HepG2 (cell line): Measurements from ENCODE around the gene ZNF500. TPM values are rescaled to one million over a fixed set of nuclear protein-coding genes. Genes with fewer than 3 reads are reported as not detected.
A peak's percentile ranks its signal among the peaks of the same experiment; 100 is the strongest.

ENCODE experiments used
- MAFK ChIP-seq, 2 experiments: IDR thresholded peaks in 1 of 2; conservative IDR thresholded peaks in 1 of 2; 2 replicates each; pipeline ENCODE4 v1.6.1; 2011; ENCODE audit warnings: improper control_type of control experiment in 2 of 2, low read length in 2 of 2
- MIER2 ChIP-seq: IDR thresholded peaks from 2 replicates; pipeline ENCODE4 v1.6.1; 2016; ENCODE audit warnings: missing biosample characterization, missing genetic modification reagents
- MTA3 ChIP-seq: sonication (generic); formaldehyde crosslinking; IDR thresholded peaks from 2 replicates; pipeline ENCODE4 v1.4.0; 2020; ENCODE audit warnings: missing genetic modification reagents
- MTF2 ChIP-seq: sonication (generic); formaldehyde crosslinking; IDR thresholded peaks from 2 replicates; pipeline ENCODE4 v1.5.0; 2020; ENCODE audit warnings: missing genetic modification reagents, borderline replicate concordance
- REL ChIP-seq: sonication (generic); formaldehyde crosslinking; conservative IDR thresholded peaks from 2 replicates; pipeline ENCODE4 v1.8.0; 2022; ENCODE audit warnings: mild to moderate bottlenecking, missing genetic modification reagents, moderate library complexity
- RFX1 ChIP-seq: fragments of 450-650 bp; IDR thresholded peaks from 2 replicates; pipeline ENCODE4 v1.6.1; 2017
- RORA ChIP-seq: sonication (generic); formaldehyde crosslinking; IDR thresholded peaks from 2 replicates; pipeline ENCODE4 v1.5.0; 2020; ENCODE audit warnings: mild to moderate bottlenecking, missing genetic modification reagents, moderate library complexity
- TFDP1 ChIP-seq: IDR thresholded peaks from 2 replicates; pipeline ENCODE4 v1.6.1; 2016; ENCODE audit warnings: missing compliant biosample characterization, missing genetic modification reagents, borderline replicate concordance
- TMF1 ChIP-seq: sonication (generic); formaldehyde crosslinking; IDR thresholded peaks from 2 replicates; pipeline ENCODE4 v1.8.1; 2022; ENCODE audit warnings: low read depth, missing genetic modification reagents
- ZBTB40 ChIP-seq, 2 experiments: fragments of 450-650 bp in 1 of 2; sonication (generic) in 1 of 2; formaldehyde crosslinking in 1 of 2; IDR thresholded peaks; 2 replicates each; pipeline versions ENCODE4 v1.6.1 to v1.8.0; 2016 to 2022; ENCODE audit warnings: antibody characterized with exemption in 1 of 2, mild to moderate bottlenecking in 1 of 2, missing genetic modification reagents in 1 of 2
- ZNF101 ChIP-seq: sonication (generic); formaldehyde crosslinking; IDR thresholded peaks from 2 replicates; pipeline ENCODE4 v1.4.0; 2020; ENCODE audit warnings: mild to moderate bottlenecking, low read depth, missing genetic modification reagents, borderline replicate concordance
- ZNF17 ChIP-seq: sonication (generic); formaldehyde crosslinking; IDR thresholded peaks from 2 replicates; pipeline ENCODE4 v1.5.0; 2020; ENCODE audit warnings: mild to moderate bottlenecking, missing genetic modification reagents
- ZNF205 ChIP-seq: IDR thresholded peaks from 2 replicates; pipeline ENCODE4 v1.6.1; 2018; ENCODE audit warnings: missing biosample characterization, missing genetic modification reagents
- ZNF274 ChIP-seq: sonication (generic); formaldehyde crosslinking; IDR thresholded peaks from 2 replicates; pipeline ENCODE4 v1.5.1; 2020; ENCODE audit warnings: mild to moderate bottlenecking, missing genetic modification reagents
- ZNF3 ChIP-seq: IDR thresholded peaks from 2 replicates; pipeline ENCODE4 v1.7.0; 2017; ENCODE audit warnings: inconsistent platforms
- ZNF576 ChIP-seq: sonication (generic); formaldehyde crosslinking; IDR thresholded peaks from 2 replicates; pipeline ENCODE4 v1.4.0; 2020; ENCODE audit warnings: mild to moderate bottlenecking, missing genetic modification reagents
- ZNF768 ChIP-seq: sonication (generic); formaldehyde crosslinking; IDR thresholded peaks from 2 replicates; pipeline ENCODE4 v1.4.0; 2020; ENCODE audit warnings: missing genetic modification reagents
- ZSCAN5A ChIP-seq: sonication (generic); formaldehyde crosslinking; IDR thresholded peaks from 2 replicates; pipeline ENCODE4 v1.8.0; 2022; ENCODE audit warnings: mild to moderate bottlenecking, missing genetic modification reagents, borderline replicate concordance
- polyA plus RNA-seq, 8 experiments: library from polyadenylated mRNA; depleted of rRNA in 3 of 8; stranded (reverse) in 7 of 8; unstranded in 1 of 8; fragments of >200 nt; fragmentation: Illumina TruSeq in 4 of 8; extraction: Trizol in 4 of 8; gene quantifications; 2 replicates each; pipeline versions ENCODE4 v1.2.1 to v1.2.3, GENCODE V29; 2011 to 2016; ENCODE audit warnings: low read depth in 4 of 8, missing spikeins in 1 of 8, mixed read lengths in 1 of 8; ENCODE audit not compliant: insufficient read depth in 1 of 8
- total RNA-seq, 5 experiments: library from RNA; depleted of rRNA; stranded (reverse); fragments of >200 nt; fragmentation: Illumina TruSeq; extraction: Trizol; gene quantifications; 2 replicates each; pipeline ENCODE4 v1.2.3, GENCODE V29; 2016; ENCODE audit warnings: low read depth in 1 of 5

The ZNF500 gene
- total and polyA plus RNA-seq, 2 of the 13 experiments (the other 11 are each of a cell fraction or from before 2014, with no cell fraction given), result 6.1 to 12.2 TPM

GRCh38 chr16:4801962-4802658 is 35.1 kb upstream of the ZNF500 start, which contains the start of gene ROGDI (continued):
- TF ChIP-seq RORA (CRISPR knock-in tag) (no peak), MIER2 (CRISPR knock-in tag) (no peak), ZNF101 (no peak), ZNF768 (CRISPR knock-in tag) (peak; percentile 69; the same call in 1 of the 2 replicates), ZNF17 (CRISPR knock-in tag) (no peak), ZNF3 (CRISPR knock-in tag) (no peak), ZNF576 (no peak), ZNF205 (no peak), MTA3 (CRISPR knock-in tag) (no peak), ZSCAN5A (CRISPR knock-in tag) (no peak), MAFK (conservative IDR thresholded peaks at IDR 0.05 in 1 of 2, IDR thresholded peaks at IDR 0.05 in 1 of 2; ENCODE audit: low read length in 2 of 2) (no peak), ZBTB40 (IDR thresholded peaks at IDR 0.05) (no peak), ZBTB40 (CRISPR knock-in tag; IDR thresholded peaks at IDR 0.05) (peak; percentile 51; the same call in 1 of the 2 replicates), RFX1 (no peak), TFDP1 (CRISPR knock-in tag) (peak; percentile 71), MTF2 (no peak), REL (CRISPR knock-in tag) (no peak), ZNF274 (0 out of 2 replicates have a peak, but pooled peaks have one; percentile 8), TMF1 (no peak)
